Upper lobe of right lung (tissue), 1 donor: ENCODE measurements around the gene ARL6IP1. TPM values are rescaled to one million over a fixed set of nuclear protein-coding genes. Genes with fewer than 3 reads are reported as not detected.
"Not testable (repeated sequence)": the region's sequence is repeated elsewhere in the genome, so short reads cannot be mapped to it uniquely, and the experiment has no call there.

Source experiments
- ATAC-seq: fragments of 200-7000 bp; cut with Tn5 transposase; one replicate; pipeline ENCODE4 v1.9.1; 2020; ENCODE audit warnings: mild to moderate bottlenecking, moderate library complexity
- DNase-seq: peaks from one replicate; pipeline ENCODE4 v3.0.0-alpha.2; 2020
- H3K27ac ChIP-seq: fragments of 200-600 bp; one replicate; pipeline ENCODE4 v1.8.0; 2022
- H3K27me3 ChIP-seq: fragments of 200-600 bp; one replicate; pipeline ENCODE4 v1.8.0; 2022; ENCODE audit warnings: mild to moderate bottlenecking
- H3K36me3 ChIP-seq: fragments of 200-600 bp; one replicate; pipeline ENCODE4 v1.8.0; 2022
- H3K4me1 ChIP-seq: fragments of 200-600 bp; one replicate; pipeline ENCODE4 v1.8.0; 2022
- H3K4me3 ChIP-seq: fragments of 200-600 bp; one replicate; pipeline ENCODE4 v1.8.0; 2022; ENCODE audit warnings: mild to moderate bottlenecking
- H3K9me3 ChIP-seq: fragments of 200-600 bp; one replicate; pipeline ENCODE4 v1.8.0; 2022
- intact Hi-C: fragments of 100-400 bp; cut with DNase I; formaldehyde crosslinking; loops from one replicate; pipeline ENCODE4 v1.11.0; 2022
- total RNA-seq: library from RNA; stranded (reverse); fragmentation: NEBNext Ultra II Directional; extraction: Animal tissue kit (Norgen Biotek cat#: 25700); gene quantifications from one replicate; pipeline ENCODE4 v1.2.1, GENCODE V29; 2021
- TF ChIP-seq, protein P1 (sequence below): fragments of 200-600 bp; IDR thresholded peaks from one replicate; pipeline ENCODE4 v1.8.0; 2022; ENCODE audit warnings: antibody characterized with exemption
- donor health status: DM: no; HTN: yes; CAD: no; lungs with severe emphysema.

Gene ARL6IP1
- total RNA-seq, 1 donor from 2014 or later, result 110 TPM

GRCh38 chr16:18789515-18789849, 11.9 kb downstream of the ARL6IP1 start:
- TF ChIP-seq, protein P1, sequence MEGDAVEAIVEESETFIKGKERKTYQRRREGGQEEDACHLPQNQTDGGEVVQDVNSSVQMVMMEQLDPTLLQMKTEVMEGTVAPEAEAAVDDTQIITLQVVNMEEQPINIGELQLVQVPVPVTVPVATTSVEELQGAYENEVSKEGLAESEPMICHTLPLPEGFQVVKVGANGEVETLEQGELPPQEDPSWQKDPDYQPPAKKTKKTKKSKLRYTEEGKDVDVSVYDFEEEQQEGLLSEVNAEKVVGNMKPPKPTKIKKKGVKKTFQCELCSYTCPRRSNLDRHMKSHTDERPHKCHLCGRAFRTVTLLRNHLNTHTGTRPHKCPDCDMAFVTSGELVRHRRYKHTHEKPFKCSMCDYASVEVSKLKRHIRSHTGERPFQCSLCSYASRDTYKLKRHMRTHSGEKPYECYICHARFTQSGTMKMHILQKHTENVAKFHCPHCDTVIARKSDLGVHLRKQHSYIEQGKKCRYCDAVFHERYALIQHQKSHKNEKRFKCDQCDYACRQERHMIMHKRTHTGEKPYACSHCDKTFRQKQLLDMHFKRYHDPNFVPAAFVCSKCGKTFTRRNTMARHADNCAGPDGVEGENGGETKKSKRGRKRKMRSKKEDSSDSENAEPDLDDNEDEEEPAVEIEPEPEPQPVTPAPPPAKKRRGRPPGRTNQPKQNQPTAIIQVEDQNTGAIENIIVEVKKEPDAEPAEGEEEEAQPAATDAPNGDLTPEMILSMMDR, result no peak
- H3K27ac ChIP-seq, result peak overlapping the region; percentile 83
- peaks cover 68% of the 10 kb centered on the region for H3K36me3 ChIP-seq
- H3K27me3 ChIP-seq, result no peaks in the 10 kb centered on the region
- intact Hi-C loops, result no loop called here
- H3K4me3 ChIP-seq, result peak overlapping the region; percentile 81
- DNase-seq (no peak), ATAC-seq (no peak)
- H3K9me3 ChIP-seq, result no peaks in the 10 kb centered on the region
- H3K4me1 ChIP-seq, result peaks cover 52% of the 10 kb centered on the region

- Histone ChIP-seq H3K27ac (peak overlapping the region; percentile 83), H3K4me1 (peaks cover 55% of the 10 kb centered on the region), H3K9me3 (no peaks in the 10 kb centered on the region), H3K36me3 (peaks cover 68% of the 10 kb centered on the region), H3K27me3 (no peaks in the 10 kb centered on the region), H3K4me3 (peak overlapping the region; percentile 81)
- no peak for ATAC-seq
- intact Hi-C loops, result no loop called here
- DNase-seq, result no peak
- TF ChIP-seq, protein P1, result no peak
Measured at GRCh38 chr16:18788828-18789514, 12.4 kb downstream of the ARL6IP1 start.

DNA sequence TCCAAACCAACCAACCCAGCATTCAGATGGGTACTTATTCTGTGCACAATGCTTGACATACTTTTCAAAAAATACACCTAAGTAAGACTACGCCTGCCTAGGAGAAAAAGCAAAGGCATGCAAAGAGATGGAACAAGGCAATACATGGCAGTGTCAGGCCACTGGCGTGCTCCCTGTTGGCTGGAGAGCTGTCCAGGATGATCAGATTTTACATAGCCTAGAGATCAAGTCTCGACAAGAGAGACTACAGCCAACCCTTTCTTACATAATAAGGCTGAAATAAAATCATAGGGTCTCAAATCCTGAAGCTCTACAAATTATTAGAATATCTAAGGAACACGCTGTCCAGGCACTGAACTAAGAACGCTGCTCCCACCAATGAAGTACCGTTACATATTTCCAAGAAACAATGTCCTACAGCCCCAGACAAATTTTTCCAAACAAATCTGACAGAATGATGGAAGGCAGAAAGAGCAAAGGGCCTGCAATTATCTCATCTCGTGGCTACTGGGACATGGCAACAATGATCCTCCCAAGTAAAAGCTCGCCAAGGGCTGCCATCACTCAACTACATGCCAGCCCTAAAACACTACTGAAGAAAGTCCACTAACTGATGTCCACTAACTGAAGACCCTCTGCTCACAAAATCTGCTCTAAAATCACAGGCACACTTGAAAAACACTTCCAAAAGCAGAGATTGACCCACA, 16.3 kb downstream of the ARL6IP1 start:
- Histone ChIP-seq H3K4me3 (no peak overlapping the region), H3K27me3 (no peaks in the 10 kb centered on the region), H3K27ac (no peak overlapping the region), H3K4me1 (peaks cover 43% of the 10 kb centered on the region), H3K9me3 (no peaks in the 10 kb centered on the region), H3K36me3 (peaks cover 65% of the 10 kb centered on the region)
- intact Hi-C loops, result no loop called here
- DNase-seq (no peak), ATAC-seq (no peak)
- TF ChIP-seq, protein P1, result no peak

- intact Hi-C loops, result no loop called here
- TF ChIP-seq, protein P1, result no peak
- H3K36me3 ChIP-seq, result peaks cover 64% of the 10 kb centered on the region
- H3K27ac ChIP-seq, result no peak overlapping the region
- H3K27me3 ChIP-seq, result no peaks in the 10 kb centered on the region
- ATAC-seq (no peak), DNase-seq (no peak)
- H3K4me3 ChIP-seq, result no peak overlapping the region
- H3K4me1 ChIP-seq, result peaks cover 40% of the 10 kb centered on the region
- H3K9me3 ChIP-seq, result no peaks in the 10 kb centered on the region
Measured at GRCh38 chr16:18783430-18784341, 17.7 kb downstream of the ARL6IP1 start.

DNA sequence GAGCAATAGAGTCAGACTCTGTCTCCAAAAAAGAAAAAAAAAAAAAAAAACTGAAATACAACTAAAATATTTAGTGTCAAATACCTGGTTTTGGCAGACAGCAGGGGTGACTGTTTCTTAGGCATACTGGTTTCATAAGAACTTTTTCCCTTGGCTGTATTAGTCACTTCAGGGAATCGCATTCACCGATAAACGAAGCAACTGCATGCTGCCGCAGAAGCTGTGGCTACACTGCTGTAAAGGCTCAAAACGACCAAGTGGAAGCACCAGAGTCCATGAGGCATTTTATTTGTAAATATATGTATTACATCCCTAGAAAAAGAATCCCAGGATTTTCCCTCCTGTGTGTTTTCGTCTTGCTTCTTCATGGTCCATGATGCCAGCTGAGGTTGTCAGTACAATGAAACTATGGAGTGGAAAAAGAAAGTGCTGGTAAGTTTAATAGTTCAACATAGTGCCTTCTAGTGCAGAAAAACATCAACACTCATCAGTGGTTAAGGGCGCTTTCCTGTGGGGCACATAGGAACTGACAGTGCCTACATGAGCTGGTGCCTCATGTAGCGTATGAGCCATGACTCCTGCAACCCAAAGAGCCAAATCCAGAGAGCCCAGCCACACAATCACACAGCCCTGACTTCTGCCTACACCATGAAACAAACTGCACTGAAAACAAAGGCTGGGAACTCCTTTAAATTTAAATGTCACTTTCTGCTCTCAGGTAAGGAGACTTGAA, 18.5 kb downstream of the ARL6IP1 start:
- no peaks in the 10 kb centered on the region for H3K9me3 ChIP-seq
- TF ChIP-seq, protein P1, result no peak
- H3K4me3 ChIP-seq, result no peak overlapping the region
- intact Hi-C loops, result no loop called here
- no peak for ATAC-seq
- no peak for DNase-seq
- H3K27ac ChIP-seq, result no peak overlapping the region
- no peaks in the 10 kb centered on the region for H3K27me3 ChIP-seq
- H3K36me3 ChIP-seq, result peaks cover 55% of the 10 kb centered on the region
- peaks cover 32% of the 10 kb centered on the region for H3K4me1 ChIP-seq

GRCh38 chr16:18781232-18781631, 20.1 kb downstream of the ARL6IP1 start:
- H3K4me3 ChIP-seq, H3K9me3 ChIP-seq, intact Hi-C loops, H3K27me3 ChIP-seq, DNase-seq, ATAC-seq, H3K27ac ChIP-seq: not testable (repeated sequence)
- H3K36me3 ChIP-seq, result peaks cover 39% of the 10 kb centered on the region
- H3K4me1 ChIP-seq, result peaks cover 17% of the 10 kb centered on the region

- H3K27ac ChIP-seq, DNase-seq, intact Hi-C loops, H3K4me1 ChIP-seq, H3K9me3 ChIP-seq, H3K4me3 ChIP-seq, H3K27me3 ChIP-seq: not testable (repeated sequence)
- peaks cover 33% of the 10 kb centered on the region for H3K36me3 ChIP-seq
- peak; percentile 25 for ATAC-seq
Measured at GRCh38 chr16:18780460-18781026, 20.8 kb downstream of the ARL6IP1 start.

DNA sequence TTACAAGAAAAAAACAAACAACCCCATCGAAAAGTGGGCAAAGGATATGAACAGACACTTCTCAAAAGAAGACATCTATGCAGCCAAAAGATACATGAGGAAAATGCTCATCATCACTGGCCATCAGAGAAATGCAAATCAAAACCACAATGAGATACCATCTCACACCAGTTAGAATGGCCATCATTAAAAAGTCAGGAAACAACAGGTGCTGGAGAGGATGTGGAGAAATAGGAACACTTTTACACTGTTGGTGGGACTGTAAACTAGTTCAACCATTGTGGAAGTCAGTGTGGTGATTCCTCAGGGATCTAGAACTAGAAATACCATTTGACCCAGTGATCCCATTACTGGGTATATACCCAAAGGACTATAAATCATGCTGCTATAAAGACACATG, 23.7 kb downstream of the ARL6IP1 start:
- H3K4me1 ChIP-seq, H3K4me3 ChIP-seq, ATAC-seq, H3K9me3 ChIP-seq, H3K36me3 ChIP-seq, H3K27ac ChIP-seq, intact Hi-C loops, DNase-seq, H3K27me3 ChIP-seq: not testable (repeated sequence)
